GM23338 (cell line): ENCODE measurements around the gene LACRT. TPM values are rescaled to one million over a fixed set of nuclear protein-coding genes. Genes with fewer than 3 reads are reported as not detected.

Source experiments
- ATAC-seq: fragments of 200-7000 bp; cut with Tn5 transposase; 3 replicates; pipeline ENCODE4 v1.9.1; 2020
- DNase-seq: peaks from one replicate; pipeline ENCODE4 v3.0.0-alpha.2; 2015; ENCODE audit warnings: low spot score
- H2AFZ ChIP-seq: fragments of 200-600 bp; sonication (generic); 2 replicates; pipeline ENCODE4 v1.8.0; 2016; ENCODE audit warnings: antibody characterized with exemption, mild to moderate bottlenecking, moderate library complexity
- H3F3A ChIP-seq: fragments of 200-600 bp; sonication (generic); replicated peaks from 2 replicates; pipeline ENCODE4 v1.8.0; 2017; ENCODE audit warnings: antibody characterized with exemption, mixed run types, low read depth
- H3K27ac ChIP-seq: fragments of 200-600 bp; sonication (generic); 2 replicates; pipeline ENCODE4 v1.6.1; 2016; ENCODE audit warnings: low read depth
- H3K27me3 ChIP-seq: fragments of 200-600 bp; sonication (generic); 2 replicates; pipeline ENCODE4 v1.8.0; 2016; ENCODE audit warnings: mild to moderate bottlenecking, mixed run types, moderate library complexity; ENCODE audit not compliant: insufficient read depth
- H3K36me3 ChIP-seq: fragments of 200-600 bp; sonication (generic); 2 replicates; pipeline ENCODE4 v1.8.0; 2016; ENCODE audit warnings: mild to moderate bottlenecking; ENCODE audit not compliant: insufficient read depth
- H3K4me1 ChIP-seq: fragments of 200-600 bp; sonication (generic); 2 replicates; pipeline ENCODE4 v1.8.0; 2016; ENCODE audit warnings: mild to moderate bottlenecking, moderate library complexity; ENCODE audit not compliant: insufficient read depth
- H3K4me2 ChIP-seq: fragments of 200-600 bp; sonication (generic); 2 replicates; pipeline ENCODE4 v1.7.1; 2017; ENCODE audit warnings: mixed run types
- H3K4me3 ChIP-seq: fragments of 200-600 bp; sonication (generic); 2 replicates; pipeline ENCODE4 v1.6.1; 2016; ENCODE audit warnings: mixed run types
- H3K79me2 ChIP-seq: fragments of 200-600 bp; sonication (generic); replicated peaks from 2 replicates; pipeline ENCODE4 v1.8.0; 2017; ENCODE audit warnings: mild to moderate bottlenecking; ENCODE audit not compliant: insufficient read depth
- H3K9me2 ChIP-seq: fragments of 200-600 bp; sonication (generic); 2 replicates; pipeline ENCODE4 v1.8.0; 2017; ENCODE audit not compliant: insufficient read depth
- H4K20me1 ChIP-seq: fragments of 200-600 bp; sonication (generic); replicated peaks from 2 replicates; pipeline ENCODE4 v1.8.0; 2017; ENCODE audit warnings: mild to moderate bottlenecking; ENCODE audit not compliant: insufficient read depth
- H3K27ac Mint-ChIP-seq: 2 replicates; pipeline ENCODE4 v1.8.0; 2020; ENCODE audit warnings: inconsistent platforms, mild to moderate bottlenecking, moderate library complexity, mixed read lengths
- H3K27me3 Mint-ChIP-seq: 3 replicates; pipeline ENCODE4 v1.8.0; 2022; ENCODE audit warnings: low read depth, mild to moderate bottlenecking, moderate library complexity, mixed read lengths, inconsistent platforms; ENCODE audit not compliant: insufficient read depth, poor library complexity
- H3K36me3 Mint-ChIP-seq: 3 replicates; pipeline ENCODE4 v1.8.0; 2021; ENCODE audit warnings: low read depth, mild to moderate bottlenecking, inconsistent platforms, moderate library complexity, mixed read lengths
- H3K4me1 Mint-ChIP-seq: 3 replicates; pipeline ENCODE4 v1.8.0; 2020; ENCODE audit warnings: mild to moderate bottlenecking, inconsistent platforms, mixed read lengths
- H3K4me3 Mint-ChIP-seq: 3 replicates; pipeline ENCODE4 v1.8.0; 2021; ENCODE audit warnings: moderate library complexity, mild to moderate bottlenecking, inconsistent platforms, mixed read lengths
- H3K9me3 Mint-ChIP-seq: 3 replicates; pipeline ENCODE4 v1.8.0; 2020; ENCODE audit warnings: moderate library complexity, mild to moderate bottlenecking, inconsistent platforms, mixed read lengths
- CREB1 ChIP-seq: fragments of 250-450 bp; sonication (Bioruptor Pico); IDR thresholded peaks from 2 replicates; pipeline ENCODE4 v1.5.0; 2020; ENCODE audit warnings: low read depth, mild to moderate bottlenecking, moderate library complexity
- EZH2phosphoT487 ChIP-seq: fragments of 200-600 bp; sonication (generic); IDR thresholded peaks from one replicate; pipeline ENCODE4 v1.8.1; 2018; ENCODE audit warnings: antibody characterized with exemption; ENCODE audit not compliant: unreplicated experiment
- JUNB ChIP-seq: IDR thresholded peaks from one replicate; pipeline ENCODE4 v1.6.1; 2016; ENCODE audit warnings: antibody characterized with exemption; ENCODE audit not compliant: unreplicated experiment
- NANOG ChIP-seq: IDR thresholded peaks from 2 replicates; pipeline ENCODE4 v1.6.1; 2016; ENCODE audit warnings: antibody characterized with exemption, borderline replicate concordance
- POLR2AphosphoS5 ChIP-seq: IDR thresholded peaks from 2 replicates; pipeline ENCODE4 v1.6.1; 2016; ENCODE audit warnings: antibody characterized with exemption, low read depth
- STAT1 ChIP-seq: IDR thresholded peaks from one replicate; pipeline ENCODE4 v1.6.1; 2016; ENCODE audit warnings: antibody characterized with exemption; ENCODE audit not compliant: unreplicated experiment
- ZNF331 ChIP-seq: fragments of 250-450 bp; sonication (Bioruptor Pico); IDR thresholded peaks from 2 replicates; pipeline ENCODE4 v1.5.0; 2020; ENCODE audit warnings: low read depth, mild to moderate bottlenecking, moderate library complexity
- polyA plus RNA-seq: library from polyadenylated mRNA; unstranded; fragments of >200 nt; fragmentation: Nextera tagmentation; extraction: Ambion mirVana; gene quantifications from 2 replicates; pipeline ENCODE4 v1.2.1, GENCODE V29; 2016
- total RNA-seq: library from RNA; depleted of rRNA; stranded (reverse); fragments of >200 nt; shearing (Covaris generic); gene quantifications from 2 replicates; pipeline ENCODE4 v1.2.3, GENCODE V29; 2014
- TF ChIP-seq, protein P1 (sequence below): fragments of 250-450 bp; sonication (Bioruptor Pico); IDR thresholded peaks from 2 replicates; pipeline ENCODE4 v1.5.0; 2020; ENCODE audit warnings: mild to moderate bottlenecking, moderate library complexity
- TF ChIP-seq, protein P2 (sequence below): IDR thresholded peaks from one replicate; pipeline ENCODE4 v1.6.1; 2018; ENCODE audit warnings: antibody characterized with exemption; ENCODE audit not compliant: unreplicated experiment
- TF ChIP-seq, protein P3 (sequence below), 2 experiments: fragments of 200-600 bp in 1 of 2; sonication (generic) in 1 of 2; conservative IDR thresholded peaks; 2 replicates each; pipeline versions ENCODE4 v1.5.1 to v1.6.1; 2016 to 2017; ENCODE audit warnings: antibody characterized with exemption in 2 of 2, low read depth in 2 of 2, mild to moderate bottlenecking in 2 of 2, moderate library complexity in 1 of 2
- TF ChIP-seq, protein P4 (sequence below): IDR thresholded peaks from 2 replicates; pipeline ENCODE4 v1.6.1; 2016; ENCODE audit warnings: antibody characterized with exemption

LACRT gene
- total and polyA plus RNA-seq, 2 experiments from 2014 or later = not detected

GRCh38 chr12:54660320-54660962, 25.7 kb upstream of the LACRT start:
- Histone ChIP-seq H3K4me2 (no peak overlapping the region), H3K9me2 (0 out of 2 replicates have a peak, but pooled peaks cover 5% of the 10 kb centered on the region), H3K36me3 (no peaks in the 10 kb centered on the region), H3K79me2 (no peaks in the 10 kb centered on the region), H3K27ac (no peak overlapping the region), H3K4me1 (no peaks in the 10 kb centered on the region), H2AFZ (no peak overlapping the region), H3K4me3 (no peak overlapping the region), H3K27me3 (no peaks in the 10 kb centered on the region), H4K20me1 (no peaks in the 10 kb centered on the region), H3F3A (no peaks in the 10 kb centered on the region)
- Mint-ChIP-seq H3K4me3 (no peak overlapping the region), H3K9me3 (no peaks in the 10 kb centered on the region; the same call in 2 of the 3 replicates), H3K36me3 (no peaks in the 10 kb centered on the region), H3K27me3 (peaks cover 5% of the 10 kb centered on the region), H3K27ac (no peak overlapping the region), H3K4me1 (peaks cover 5% of the 10 kb centered on the region; the same call in 2 of the 3 replicates)
- ATAC-seq = no peak
- TF ChIP-seq, protein P1, sequence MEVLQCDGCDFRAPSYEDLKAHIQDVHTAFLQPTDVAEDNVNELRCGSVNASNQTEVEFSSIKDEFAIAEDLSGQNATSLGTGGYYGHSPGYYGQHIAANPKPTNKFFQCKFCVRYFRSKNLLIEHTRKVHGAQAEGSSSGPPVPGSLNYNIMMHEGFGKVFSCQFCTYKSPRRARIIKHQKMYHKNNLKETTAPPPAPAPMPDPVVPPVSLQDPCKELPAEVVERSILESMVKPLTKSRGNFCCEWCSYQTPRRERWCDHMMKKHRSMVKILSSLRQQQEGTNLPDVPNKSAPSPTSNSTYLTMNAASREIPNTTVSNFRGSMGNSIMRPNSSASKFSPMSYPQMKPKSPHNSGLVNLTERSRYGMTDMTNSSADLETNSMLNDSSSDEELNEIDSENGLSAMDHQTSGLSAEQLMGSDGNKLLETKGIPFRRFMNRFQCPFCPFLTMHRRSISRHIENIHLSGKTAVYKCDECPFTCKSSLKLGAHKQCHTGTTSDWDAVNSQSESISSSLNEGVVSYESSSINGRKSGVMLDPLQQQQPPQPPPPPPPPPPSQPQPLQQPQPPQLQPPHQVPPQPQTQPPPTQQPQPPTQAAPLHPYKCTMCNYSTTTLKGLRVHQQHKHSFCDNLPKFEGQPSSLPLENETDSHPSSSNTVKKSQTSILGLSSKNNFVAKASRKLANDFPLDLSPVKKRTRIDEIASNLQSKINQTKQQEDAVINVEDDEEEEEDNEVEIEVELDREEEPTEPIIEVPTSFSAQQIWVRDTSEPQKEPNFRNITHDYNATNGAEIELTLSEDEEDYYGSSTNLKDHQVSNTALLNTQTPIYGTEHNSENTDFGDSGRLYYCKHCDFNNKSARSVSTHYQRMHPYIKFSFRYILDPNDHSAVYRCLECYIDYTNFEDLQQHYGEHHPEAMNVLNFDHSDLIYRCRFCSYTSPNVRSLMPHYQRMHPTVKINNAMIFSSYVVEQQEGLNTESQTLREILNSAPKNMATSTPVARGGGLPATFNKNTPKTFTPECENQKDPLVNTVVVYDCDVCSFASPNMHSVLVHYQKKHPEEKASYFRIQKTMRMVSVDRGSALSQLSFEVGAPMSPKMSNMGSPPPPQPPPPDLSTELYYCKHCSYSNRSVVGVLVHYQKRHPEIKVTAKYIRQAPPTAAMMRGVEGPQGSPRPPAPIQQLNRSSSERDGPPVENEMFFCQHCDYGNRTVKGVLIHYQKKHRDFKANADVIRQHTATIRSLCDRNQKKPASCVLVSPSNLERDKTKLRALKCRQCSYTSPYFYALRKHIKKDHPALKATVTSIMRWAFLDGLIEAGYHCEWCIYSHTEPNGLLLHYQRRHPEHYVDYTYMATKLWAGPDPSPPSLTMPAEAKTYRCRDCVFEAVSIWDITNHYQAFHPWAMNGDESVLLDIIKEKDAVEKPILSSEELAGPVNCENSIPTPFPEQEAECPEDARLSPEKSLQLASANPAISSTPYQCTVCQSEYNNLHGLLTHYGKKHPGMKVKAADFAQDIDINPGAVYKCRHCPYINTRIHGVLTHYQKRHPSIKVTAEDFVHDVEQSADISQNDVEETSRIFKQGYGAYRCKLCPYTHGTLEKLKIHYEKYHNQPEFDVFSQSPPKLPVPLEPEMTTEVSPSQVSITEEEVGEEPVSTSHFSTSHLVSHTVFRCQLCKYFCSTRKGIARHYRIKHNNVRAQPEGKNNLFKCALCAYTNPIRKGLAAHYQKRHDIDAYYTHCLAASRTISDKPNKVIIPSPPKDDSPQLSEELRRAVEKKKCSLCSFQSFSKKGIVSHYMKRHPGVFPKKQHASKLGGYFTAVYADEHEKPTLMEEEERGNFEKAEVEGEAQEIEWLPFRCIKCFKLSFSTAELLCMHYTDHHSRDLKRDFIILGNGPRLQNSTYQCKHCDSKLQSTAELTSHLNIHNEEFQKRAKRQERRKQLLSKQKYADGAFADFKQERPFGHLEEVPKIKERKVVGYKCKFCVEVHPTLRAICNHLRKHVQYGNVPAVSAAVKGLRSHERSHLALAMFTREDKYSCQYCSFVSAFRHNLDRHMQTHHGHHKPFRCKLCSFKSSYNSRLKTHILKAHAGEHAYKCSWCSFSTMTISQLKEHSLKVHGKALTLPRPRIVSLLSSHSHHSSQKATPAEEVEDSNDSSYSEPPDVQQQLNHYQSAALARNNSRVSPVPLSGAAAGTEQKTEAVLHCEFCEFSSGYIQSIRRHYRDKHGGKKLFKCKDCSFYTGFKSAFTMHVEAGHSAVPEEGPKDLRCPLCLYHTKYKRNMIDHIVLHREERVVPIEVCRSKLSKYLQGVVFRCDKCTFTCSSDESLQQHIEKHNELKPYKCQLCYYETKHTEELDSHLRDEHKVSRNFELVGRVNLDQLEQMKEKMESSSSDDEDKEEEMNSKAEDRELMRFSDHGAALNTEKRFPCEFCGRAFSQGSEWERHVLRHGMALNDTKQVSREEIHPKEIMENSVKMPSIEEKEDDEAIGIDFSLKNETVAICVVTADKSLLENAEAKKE (CRISPR knock-in tag) = no peak
- TF ChIP-seq ZNF331 (no peak), CREB1 (CRISPR knock-in tag) (no peak), POLR2AphosphoS5 (no peak), JUNB (no peak), EZH2phosphoT487 (no peak), STAT1 (no peak), NANOG (no peak)
- TF ChIP-seq, protein P2, sequence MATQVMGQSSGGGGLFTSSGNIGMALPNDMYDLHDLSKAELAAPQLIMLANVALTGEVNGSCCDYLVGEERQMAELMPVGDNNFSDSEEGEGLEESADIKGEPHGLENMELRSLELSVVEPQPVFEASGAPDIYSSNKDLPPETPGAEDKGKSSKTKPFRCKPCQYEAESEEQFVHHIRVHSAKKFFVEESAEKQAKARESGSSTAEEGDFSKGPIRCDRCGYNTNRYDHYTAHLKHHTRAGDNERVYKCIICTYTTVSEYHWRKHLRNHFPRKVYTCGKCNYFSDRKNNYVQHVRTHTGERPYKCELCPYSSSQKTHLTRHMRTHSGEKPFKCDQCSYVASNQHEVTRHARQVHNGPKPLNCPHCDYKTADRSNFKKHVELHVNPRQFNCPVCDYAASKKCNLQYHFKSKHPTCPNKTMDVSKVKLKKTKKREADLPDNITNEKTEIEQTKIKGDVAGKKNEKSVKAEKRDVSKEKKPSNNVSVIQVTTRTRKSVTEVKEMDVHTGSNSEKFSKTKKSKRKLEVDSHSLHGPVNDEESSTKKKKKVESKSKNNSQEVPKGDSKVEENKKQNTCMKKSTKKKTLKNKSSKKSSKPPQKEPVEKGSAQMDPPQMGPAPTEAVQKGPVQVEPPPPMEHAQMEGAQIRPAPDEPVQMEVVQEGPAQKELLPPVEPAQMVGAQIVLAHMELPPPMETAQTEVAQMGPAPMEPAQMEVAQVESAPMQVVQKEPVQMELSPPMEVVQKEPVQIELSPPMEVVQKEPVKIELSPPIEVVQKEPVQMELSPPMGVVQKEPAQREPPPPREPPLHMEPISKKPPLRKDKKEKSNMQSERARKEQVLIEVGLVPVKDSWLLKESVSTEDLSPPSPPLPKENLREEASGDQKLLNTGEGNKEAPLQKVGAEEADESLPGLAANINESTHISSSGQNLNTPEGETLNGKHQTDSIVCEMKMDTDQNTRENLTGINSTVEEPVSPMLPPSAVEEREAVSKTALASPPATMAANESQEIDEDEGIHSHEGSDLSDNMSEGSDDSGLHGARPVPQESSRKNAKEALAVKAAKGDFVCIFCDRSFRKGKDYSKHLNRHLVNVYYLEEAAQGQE = no peak
- TF ChIP-seq, protein P3, sequence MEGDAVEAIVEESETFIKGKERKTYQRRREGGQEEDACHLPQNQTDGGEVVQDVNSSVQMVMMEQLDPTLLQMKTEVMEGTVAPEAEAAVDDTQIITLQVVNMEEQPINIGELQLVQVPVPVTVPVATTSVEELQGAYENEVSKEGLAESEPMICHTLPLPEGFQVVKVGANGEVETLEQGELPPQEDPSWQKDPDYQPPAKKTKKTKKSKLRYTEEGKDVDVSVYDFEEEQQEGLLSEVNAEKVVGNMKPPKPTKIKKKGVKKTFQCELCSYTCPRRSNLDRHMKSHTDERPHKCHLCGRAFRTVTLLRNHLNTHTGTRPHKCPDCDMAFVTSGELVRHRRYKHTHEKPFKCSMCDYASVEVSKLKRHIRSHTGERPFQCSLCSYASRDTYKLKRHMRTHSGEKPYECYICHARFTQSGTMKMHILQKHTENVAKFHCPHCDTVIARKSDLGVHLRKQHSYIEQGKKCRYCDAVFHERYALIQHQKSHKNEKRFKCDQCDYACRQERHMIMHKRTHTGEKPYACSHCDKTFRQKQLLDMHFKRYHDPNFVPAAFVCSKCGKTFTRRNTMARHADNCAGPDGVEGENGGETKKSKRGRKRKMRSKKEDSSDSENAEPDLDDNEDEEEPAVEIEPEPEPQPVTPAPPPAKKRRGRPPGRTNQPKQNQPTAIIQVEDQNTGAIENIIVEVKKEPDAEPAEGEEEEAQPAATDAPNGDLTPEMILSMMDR (conservative IDR thresholded peaks at IDR 0.05; ENCODE audit: low read depth in 2 of 2) = no peak
- TF ChIP-seq, protein P4, sequence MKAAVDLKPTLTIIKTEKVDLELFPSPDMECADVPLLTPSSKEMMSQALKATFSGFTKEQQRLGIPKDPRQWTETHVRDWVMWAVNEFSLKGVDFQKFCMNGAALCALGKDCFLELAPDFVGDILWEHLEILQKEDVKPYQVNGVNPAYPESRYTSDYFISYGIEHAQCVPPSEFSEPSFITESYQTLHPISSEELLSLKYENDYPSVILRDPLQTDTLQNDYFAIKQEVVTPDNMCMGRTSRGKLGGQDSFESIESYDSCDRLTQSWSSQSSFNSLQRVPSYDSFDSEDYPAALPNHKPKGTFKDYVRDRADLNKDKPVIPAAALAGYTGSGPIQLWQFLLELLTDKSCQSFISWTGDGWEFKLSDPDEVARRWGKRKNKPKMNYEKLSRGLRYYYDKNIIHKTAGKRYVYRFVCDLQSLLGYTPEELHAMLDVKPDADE = no peak
- no peak for DNase-seq
